GM18907 (cell line): ENCODE data around the gene PAQR4.
"Not testable (repeated sequence)": the region's sequence is repeated elsewhere in the genome, so short reads cannot be mapped to it uniquely, and the experiment has no call there.

Experiments
- ATAC-seq: cut with Tn5 transposase; IDR thresholded peaks from one replicate; pipeline ENCODE4 v1.9.1; 2021; ENCODE audit warnings: mild to moderate bottlenecking, moderate library complexity; ENCODE audit not compliant: unreplicated experiment

The PAQR4 gene

GRCh38 chr16:2942045-2942444, 27.1 kb upstream of the PAQR4 start:
- ATAC-seq, result no peak

GRCh38 chr16:2943716-2944115, 25.4 kb upstream of the PAQR4 start:
- not testable (repeated sequence) for ATAC-seq

GRCh38 chr16:2946649-2947048, 22.5 kb upstream of the PAQR4 start:
- no peak for ATAC-seq

DNA sequence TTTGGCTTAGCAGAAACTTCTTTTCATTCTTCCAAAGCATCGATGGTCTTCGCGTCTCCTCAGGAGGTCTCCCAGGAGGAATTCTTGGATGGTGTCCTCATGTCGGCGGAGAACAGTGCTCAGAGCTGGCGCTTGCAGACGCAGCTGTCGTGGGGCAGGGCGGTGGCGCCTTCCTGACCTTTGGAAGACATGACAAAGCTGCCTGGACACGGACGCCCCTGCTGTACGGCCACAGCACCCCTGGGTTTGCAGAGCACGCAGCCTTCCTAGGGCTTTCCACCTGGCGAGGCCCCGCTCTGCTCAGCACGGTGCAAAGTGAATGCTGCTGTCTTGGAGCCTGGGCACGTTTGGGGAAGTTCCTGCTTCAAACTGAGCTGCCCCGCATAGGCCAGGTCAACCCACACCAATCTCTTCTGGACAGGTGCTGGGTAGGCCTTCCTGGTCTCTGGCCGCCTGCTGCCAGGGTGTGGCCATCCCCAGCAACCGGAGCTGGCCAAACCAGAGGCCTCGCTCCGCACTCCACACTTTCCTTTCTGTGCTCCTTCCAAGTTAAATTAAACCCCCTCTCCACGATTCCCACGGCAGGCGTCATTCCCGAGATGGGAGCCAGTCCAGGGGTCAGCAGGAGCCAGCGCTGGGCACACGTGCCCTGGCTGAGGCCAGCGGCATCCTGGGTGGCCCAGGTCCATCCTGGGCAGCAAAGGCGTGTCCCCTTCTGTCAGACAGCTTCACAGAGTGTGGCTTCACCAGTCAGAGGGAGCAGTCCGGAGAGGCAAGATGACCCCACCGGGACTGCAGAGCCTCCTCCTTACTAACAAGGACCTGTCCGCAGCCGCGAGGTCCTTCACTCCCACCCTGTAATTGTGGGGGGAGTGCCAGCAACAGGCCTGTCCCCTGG, 20.1 kb upstream of the PAQR4 start:
- ATAC-seq, result no peak

- ATAC-seq, result no peak
Observed at GRCh38 chr16:2949705-2950352, 19.3 kb upstream of the PAQR4 start.

GRCh38 chr16:2950353-2950724, 18.8 kb upstream of the PAQR4 start:
- no peak for ATAC-seq

DNA sequence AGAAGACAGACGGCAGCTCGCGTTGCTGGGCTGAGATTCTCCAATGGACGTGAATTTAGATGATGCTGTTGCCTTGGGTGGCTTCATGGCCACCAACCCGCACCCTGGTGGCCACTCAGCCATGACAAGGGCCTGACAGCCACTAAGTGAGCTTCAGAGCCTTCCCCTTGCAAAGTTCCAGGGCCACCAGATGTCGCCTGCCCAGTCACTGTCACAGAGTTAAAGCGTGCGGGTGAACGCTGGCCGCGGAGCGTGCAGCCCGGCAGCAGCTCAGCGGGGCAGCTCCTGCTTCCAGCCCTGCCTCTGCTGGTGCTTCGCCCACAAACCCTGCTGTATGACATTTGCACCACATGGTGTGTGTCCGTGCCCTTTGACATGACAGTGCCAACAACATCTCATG, 18.4 kb upstream of the PAQR4 start:
- ATAC-seq, result no peak

GRCh38 chr16:2952679-2953078, 16.5 kb upstream of the PAQR4 start:
- no peak for ATAC-seq

GRCh38 chr16:2953706-2954627, 15.2 kb upstream of the PAQR4 start:
- no peak for ATAC-seq

DNA sequence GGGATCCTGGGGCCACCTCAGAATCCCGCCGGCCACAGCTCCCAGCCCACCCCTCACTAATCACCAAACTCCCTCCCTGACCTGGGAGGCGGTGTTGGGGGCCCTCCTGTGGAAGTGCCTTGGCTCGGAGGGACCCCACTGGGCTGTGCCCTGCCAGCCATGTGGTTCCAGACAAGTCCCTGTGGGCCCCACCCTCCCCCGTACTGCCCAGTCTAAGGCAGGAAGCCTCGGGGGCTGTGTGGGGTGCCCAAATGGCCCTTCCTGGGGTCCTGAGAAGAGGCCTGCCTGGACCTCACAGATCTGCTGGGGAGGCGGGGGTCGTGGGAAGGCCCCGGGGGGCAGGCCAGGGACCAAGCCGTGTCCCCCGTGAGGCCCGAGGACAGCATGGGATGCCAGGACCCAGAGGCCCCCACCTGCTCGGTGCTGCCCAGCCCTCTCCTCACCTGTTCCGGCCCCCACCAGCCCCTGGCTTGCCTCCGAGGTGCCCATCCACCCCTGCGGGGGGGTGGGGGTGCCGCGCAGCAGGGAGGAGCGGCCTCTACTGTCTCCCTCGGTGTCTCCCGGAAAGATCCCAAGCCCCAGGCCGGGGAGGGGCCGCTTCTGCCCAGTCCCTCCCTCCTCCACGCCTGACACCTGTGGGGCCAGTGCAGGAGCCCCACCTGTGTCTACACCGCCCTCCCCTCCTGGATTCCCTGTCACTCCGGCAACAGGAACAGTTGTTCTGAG, 14.3 kb upstream of the PAQR4 start:
- no peak for ATAC-seq

DNA sequence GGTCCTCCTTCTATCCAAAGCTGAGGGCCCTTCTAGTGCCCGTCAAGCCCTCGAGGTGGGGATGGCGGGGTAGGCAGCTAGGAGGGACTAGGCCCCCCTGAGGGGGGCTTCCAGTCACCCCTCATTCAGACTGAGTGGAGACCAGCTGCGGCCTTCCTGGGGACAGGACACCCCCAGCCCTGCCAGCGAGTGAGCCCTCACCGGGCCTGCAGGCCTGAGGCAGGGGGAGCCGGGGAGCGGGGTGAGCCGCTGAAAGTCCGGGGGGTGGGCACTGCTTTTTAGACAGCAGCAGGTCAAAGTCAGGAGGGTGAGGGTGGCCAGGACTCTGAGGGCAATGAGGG, 13.7 kb upstream of the PAQR4 start:
- ATAC-seq, result no peak

- no peak for ATAC-seq
Observed at GRCh38 chr16:2955779-2956578, 13.2 kb upstream of the PAQR4 start.

GRCh38 chr16:2956579-2956956, 12.6 kb upstream of the PAQR4 start:
- no peak for ATAC-seq

DNA sequence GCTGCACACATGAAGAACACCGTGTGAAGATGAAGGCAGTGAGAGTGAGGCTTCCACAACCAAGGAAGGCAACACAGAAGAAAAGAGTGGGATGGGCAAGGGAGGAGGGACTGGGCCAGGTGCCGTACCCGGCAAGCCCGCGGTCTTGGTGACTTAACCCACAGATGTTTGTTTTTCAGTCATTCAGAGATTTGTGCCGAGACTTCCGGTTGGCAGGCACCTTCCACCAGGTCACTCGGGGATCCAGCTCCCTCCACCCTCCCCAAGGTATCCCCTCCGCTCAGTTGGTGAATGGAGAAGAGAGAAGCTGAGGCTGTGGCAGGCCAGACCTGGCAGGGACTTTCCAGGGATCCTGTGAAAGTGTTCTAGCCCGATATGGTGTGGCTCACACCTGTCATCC, 9.9 kb upstream of the PAQR4 start:
- no peak for ATAC-seq

DNA sequence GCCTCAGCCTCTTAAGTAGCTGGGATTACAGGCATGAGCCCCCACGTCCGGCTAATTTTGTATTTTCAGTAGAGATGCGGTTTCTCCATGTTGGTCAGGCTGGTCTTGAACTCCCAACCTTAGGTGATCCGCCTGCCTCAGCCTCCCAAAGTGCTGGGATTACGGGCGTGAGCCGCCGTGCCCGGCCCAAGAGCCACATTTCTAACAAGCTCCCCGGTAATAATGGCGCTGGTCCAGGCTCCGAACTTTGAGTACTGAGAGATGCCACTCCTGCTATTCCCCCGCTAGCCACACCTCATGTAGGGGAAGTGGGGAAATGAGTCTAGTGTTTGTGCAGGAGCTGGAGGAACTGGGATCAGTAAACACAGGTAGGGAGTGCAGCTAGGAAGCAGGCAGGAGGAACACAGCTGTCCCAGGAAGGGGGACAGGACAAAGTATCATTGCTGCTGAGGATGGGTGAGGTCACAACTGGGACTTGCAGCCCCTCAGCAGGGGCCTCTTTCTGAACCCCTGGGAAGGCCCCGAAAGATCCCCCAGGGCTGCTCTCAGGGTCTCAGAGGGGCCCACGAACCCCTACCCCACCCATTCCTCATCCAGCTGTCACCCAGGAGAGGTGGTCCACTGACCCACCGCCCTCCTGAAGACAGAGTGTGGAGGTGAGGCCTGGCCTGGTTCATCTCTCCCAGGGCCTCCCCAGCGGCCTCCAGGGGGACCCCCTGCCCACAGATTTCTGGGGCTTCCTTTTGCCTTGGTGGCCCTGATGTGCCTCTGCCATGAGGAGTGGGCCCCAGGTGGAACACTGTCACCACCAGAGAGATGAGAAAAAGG, 8.8 kb upstream of the PAQR4 start:
- ATAC-seq, result no peak

DNA sequence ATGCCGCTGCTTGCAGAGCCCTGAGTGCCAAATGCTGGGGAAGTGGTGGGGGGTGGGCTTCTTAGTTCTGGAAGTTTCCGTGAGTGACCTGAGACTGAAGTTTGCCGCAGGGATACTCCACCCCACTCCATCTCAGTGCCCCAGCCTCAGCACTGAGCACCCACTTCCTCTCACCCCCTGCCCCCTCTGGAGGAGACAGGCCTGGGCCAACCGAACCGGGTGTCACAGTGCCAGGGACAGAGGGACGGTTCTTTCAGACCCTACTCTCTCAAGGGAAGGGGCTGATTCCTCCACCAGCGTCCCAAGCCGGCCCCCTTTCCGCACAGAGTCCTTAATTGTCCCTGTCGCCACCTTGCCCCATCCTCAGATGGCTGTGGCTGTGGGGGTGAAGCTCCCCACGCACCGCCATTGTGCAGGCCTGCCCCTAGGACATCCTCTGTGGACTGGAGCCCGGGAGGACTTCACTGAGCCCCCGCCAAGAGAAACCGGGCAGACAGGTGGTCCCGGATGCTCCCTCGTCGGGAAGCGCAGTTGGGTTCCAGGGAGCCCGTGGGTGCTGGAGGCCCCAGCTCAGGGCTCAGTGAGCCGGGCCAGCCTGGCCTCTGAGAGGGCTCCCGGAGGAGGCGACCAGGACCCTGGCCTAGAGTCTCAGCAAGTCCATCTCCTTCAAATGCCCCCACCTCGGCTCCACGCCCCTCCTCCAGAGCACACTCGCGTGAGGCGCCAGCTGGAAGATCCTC, 6.6 kb upstream of the PAQR4 start:
- ATAC-seq, result no peak

DNA sequence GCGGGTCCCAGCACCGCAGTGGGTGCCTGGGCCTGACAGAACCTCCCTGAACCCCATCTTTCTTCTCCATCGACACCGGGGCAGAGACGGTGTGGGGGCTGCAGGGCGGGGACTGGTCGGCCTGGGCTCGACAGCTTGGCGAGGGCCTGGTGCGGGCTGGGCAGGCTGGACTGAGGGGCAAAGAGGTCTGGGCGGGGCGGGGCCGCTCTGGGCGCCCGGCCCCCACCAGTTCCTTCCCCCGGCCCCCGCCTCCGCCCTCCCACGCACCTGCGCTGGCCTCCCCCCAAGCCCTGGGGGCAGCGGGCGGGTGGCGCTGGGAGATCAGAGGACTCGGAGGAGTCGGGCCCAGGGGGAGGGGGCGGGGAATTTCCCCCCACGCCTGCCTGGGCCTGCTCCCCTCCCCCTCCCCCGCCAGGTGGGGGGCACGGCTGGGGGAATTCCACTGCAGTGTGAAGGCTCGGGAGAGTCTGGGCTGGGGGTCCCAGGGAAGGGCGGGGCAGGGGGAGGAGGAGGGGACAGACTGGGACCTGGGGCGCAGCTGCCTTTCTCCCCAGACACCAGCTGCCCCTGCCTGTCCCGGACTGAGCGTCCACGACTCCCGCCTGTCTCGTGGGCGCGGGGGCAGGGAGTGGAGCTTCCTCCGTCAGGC, 6.0 kb upstream of the PAQR4 start:
- no peak for ATAC-seq
